ENCODE measurements around the gene KSR1.

Gene KSR1

GRCh38 chr17:27506348-27507218 is 50.3 kb downstream of the KSR1 start:
- in situ Hi-C loops (cut with MboI; ENCODE audit: low sequenced_read_pairs): no loop called here

DNA sequence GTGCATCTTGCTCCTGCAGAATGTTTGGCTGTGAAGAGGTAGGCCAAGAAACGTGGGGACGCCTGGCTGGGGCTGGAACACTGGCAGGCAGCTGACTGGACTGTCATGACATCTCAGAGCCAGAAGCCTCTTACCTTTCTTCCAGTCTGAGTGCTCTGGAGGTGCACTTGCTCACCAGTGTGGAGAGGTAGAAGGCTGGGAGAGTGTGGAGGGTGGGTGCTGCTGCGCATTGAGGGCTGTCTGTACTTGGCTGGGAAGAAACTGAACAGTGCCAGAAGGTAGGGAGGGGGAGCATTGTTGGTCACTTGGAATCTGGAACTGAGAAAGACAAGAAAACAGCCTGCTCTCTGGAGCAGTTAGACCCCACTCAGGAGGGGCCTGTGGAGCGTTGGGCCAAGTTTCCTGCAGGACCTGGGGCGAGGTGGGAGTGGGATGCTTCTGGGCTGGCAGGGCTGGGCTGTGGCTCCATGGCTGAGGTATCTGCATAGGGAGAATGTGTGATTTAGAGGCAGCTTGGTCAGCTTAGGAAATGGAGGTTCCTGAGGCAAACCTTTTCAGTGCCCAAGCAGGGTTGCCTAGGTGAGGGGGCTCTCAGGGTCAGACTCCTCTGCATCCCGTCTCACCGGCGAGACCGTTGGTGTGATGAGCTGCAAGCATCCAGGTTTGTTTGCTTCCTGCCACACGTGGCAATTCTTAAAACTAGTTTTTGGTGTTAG is 55.1 kb downstream of the KSR1 start:
- in situ Hi-C loops (cut with MboI; ENCODE audit: low sequenced_read_pairs): no loop called here

GRCh38 chr17:27512031-27512430 is 55.8 kb downstream of the KSR1 start:
- in situ Hi-C loops (cut with MboI; ENCODE audit: low sequenced_read_pairs): no loop called here

DNA sequence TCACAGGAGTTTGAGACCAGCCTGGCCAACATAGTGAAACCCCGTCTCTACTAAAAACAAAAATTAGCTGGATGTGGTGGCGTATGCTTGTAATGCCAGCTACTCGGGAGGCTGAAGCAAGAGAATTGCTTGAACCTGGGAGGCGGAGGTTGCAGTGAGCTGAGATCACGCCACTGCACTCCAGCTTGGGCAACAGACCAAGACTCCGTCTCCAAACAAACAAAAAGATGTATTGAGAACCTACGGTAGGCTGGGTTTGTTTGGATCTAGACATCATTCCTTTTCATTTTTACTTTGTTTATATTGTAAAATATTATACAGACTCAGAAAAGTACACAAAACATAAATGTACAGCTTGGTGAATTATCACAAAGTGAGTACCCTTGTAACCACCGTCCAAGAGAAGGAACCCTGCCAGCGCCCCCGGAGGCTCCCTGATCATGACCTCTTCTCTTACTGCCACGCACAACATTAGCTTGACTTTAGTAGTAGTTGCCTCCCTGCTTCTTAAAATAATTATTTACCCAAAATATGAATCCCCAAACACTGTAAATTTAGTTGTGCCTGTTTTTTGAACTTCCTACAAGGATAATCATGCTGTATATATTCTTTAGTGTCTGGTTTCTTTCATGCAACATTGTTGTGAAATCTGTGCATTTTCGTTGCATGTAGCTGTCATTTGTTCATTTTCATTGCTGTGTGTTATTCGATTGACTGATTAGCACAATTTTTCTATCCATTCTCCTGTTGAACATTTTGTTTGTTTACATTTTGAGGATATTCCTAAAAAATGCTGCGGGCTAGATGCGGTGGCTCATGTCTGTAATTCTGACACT is 56.5 kb downstream of the KSR1 start:
- in situ Hi-C loops (cut with MboI; ENCODE audit: low sequenced_read_pairs): no loop called here

DNA sequence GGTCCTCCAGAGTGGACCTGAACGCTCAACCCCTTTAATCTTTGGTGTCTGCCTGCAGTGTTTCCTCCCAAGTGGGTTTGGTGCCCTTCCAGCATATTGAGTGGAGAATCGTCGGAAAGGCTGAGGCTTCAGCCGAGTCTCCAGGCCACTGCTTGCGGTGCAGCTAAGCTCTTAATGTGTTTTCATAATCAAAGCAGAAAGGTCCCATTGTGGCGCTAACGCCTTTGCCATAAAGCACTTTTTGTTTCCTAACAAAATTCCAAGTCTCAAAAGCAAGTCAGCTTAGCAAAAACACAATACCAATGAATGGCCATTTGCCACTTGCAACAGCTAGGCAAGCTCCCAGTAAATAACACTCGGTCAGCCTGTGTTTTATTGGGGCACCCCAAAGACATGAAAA is 57.6 kb downstream of the KSR1 start:
- in situ Hi-C loops (cut with MboI; ENCODE audit: low sequenced_read_pairs): no loop called here

DNA sequence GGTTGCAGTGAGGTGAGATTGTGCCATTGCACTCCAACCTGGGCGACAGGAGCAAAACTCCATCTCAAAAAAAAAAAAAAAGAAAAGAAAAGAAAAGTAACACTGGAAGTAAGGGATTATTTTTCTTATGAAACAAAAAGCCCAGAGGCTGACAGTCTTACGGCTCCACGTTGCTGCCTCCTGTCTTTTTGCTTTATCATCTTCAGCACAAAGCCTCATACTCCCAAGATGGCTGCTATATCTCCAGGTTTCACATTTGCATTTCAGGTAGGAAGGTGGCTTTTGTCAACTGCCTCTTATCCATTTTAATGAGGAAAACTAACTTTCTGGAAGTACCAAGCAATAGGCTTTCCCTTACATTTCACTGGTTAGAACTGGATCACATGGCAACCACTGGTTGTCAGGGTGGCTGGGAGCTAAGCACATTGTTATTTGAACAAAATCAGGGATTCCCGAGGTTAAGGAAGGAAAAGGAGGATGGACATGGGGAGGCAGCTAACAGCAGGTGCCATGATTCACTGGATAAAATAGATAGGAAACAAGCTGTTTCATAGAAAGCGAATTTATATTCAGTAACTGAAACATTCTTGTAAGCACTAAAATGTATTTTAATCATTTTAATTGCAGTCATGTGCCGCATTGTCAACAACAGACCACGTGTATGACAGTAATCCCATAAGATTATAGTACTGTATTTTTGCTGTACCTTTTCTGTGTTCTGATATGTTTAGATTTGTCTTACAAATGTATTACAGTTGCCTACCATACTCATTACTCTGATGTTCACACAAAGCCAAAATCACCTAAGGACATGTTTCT is 58.6 kb downstream of the KSR1 start:
- in situ Hi-C loops (cut with MboI; ENCODE audit: low sequenced_read_pairs): no loop called here

DNA sequence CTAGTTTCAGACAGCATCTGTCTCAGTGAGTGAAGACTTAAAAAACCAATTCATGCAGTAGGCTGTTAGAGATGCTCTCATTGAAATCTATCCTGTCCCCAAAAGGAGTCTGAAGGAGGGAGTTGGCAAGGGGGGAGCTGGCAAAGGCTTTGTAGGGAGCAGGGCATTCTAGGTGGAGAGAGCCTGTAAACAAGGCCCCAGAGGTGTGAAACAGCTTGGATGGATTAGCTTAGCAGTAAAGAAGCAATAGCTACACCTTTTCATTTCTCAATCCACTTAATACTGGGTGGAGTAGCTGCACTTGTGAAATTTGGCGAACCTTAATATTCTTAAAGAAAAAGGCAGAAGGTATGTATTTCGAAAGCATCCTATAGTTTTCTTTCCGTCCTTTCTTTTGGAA is 61.8 kb downstream of the KSR1 start:
- in situ Hi-C loops (cut with MboI; ENCODE audit: low sequenced_read_pairs): no loop called here

DNA sequence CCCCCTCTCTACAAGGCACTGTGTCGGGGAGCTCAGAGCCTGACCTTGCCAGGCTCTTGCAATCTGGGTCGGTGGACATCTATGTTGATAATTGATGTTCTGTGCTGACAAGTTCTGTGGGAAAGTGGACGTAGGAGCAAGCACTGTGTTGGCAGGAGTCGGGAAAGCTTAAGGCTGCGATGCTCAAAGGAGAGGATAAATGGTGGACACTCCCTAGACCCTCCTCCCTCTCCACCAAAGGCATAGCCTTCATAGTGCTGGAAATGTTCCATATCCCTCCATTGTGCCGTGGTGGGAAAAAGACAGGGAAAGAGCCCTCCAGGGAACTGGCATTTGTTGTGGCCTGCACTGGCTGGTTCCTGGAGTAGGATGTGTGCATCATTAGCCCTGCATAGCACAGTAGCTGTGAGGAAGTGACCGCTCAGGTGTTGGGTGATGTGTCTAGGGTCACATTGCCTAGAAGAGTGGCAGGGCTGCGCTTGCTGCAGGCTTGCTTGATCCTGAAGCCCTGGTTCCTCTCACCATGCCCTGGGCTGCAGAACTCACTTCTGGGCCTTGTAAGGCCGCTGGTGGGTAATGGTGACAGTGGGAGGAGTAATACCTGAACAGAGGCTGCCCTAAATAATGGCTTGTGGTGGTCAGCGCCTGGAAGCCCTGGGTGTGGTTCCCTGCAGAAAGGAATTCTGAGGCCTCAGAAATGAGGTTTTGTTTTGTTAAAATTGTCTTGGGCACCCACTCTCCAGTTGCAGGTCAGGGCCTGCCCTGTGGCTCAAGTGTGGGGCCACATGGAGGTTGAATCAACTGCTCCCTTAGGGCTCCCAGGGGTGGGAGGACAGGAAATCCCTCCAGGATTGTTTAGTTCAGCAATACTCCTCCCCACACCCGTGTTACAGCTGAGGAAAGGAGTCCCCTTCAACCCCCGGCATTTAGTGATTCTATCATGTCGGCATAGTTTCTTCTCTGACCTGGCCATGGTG is 62.6 kb downstream of the KSR1 start:
- in situ Hi-C loops (cut with MboI; ENCODE audit: low sequenced_read_pairs): no loop called here

- in situ Hi-C loops (cut with MboI; ENCODE audit: low sequenced_read_pairs): no loop called here
Measured at GRCh38 chr17:27519550-27519949, 63.3 kb downstream of the KSR1 start.

GRCh38 chr17:27520491-27521185 is 64.4 kb downstream of the KSR1 start:
- in situ Hi-C loops (cut with MboI; ENCODE audit: low sequenced_read_pairs): no loop called here

DNA sequence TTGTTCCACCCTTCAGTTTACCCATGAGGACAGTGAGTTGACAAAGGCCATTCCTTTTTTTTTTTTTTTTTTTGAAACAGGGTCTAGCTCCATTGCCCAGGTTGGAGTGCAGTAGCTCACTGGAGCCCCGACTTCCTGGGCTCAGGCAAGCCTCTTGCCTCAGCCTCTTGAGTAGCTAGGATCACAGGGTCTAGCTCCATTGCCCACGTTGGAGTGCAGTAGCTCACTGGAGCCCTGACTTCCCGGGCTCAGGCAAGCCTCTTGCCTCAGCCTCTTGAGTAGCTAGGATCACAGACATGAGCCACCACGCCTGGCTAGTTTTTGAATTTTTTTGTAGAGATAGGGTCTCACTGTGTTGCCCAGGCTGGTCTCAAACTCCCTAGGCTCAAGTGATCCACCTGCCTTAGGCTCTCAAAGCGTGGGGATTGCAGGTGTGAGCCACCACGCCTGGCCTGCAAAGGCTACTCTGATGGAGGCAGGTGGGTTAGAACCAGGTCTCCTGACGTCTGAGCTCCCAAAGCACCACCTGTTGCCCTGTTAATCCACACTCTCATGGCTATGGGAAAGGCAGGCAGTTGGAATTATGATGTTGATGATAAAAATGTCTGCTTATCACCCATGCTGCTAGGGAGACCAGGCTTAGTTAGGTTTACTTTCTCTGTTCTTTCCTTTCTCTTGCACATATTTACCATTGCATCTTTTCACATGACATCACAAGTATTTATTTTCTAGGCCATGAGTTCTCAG is 65.2 kb downstream of the KSR1 start:
- in situ Hi-C loops (cut with MboI; ENCODE audit: low sequenced_read_pairs): no loop called here

DNA sequence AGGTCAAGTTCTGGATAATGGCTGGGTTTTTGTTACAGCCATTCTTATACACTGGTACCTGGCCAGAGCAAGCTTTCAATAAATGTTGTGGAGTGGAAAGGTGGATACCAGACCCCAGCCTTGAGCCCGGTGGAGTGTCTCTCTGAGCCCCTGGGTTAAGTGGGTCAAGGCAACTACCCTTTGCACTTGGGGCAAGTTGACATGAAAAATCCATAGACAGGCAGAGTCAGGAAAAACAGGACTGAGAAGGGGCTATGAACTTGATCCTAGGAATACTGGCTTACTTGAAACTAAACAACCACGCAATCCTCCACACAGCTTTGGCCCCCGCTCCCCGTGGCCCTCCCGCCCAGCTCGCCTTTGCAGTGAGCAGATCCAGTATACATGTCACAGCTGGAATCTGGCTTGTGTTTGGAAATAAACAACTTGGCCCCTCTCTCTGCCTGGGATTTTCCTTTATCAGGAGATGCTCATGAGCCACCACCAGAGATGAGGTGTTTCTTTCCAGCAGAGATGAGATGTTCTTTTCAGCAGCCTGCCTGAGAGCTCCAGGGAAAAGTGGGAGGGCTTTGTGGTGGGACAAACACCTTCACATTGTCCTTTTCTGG is 65.9 kb downstream of the KSR1 start:
- in situ Hi-C loops (cut with MboI; ENCODE audit: low sequenced_read_pairs): no loop called here

DNA sequence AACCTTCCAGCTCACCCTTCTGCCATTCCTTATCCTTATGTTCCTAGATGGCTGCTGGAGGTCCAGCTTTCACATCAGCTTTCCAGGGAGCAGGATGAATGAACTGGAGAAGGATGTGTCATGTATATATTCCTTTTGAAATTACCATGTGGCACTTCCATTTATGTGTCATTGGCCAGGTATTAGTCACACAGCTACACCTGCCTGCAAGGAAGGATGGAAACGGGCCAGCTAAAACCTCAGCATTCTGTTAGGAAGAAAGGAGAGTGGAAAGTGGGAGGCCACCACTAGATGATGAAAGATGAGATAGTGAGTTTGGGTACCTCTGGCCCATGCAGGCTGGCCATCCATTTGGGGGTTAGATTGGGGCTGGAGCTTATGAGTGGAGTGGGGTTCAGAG is 67.5 kb downstream of the KSR1 start:
- in situ Hi-C loops (cut with MboI; ENCODE audit: low sequenced_read_pairs): no loop called here

GRCh38 chr17:27524594-27524993 is 68.3 kb downstream of the KSR1 start:
- in situ Hi-C loops (cut with MboI; ENCODE audit: low sequenced_read_pairs): no loop called here

GRCh38 chr17:27525316-27525715 is 69.1 kb downstream of the KSR1 start:
- in situ Hi-C loops (cut with MboI; ENCODE audit: low sequenced_read_pairs): no loop called here

GRCh38 chr17:27525836-27526603 is 69.8 kb downstream of the KSR1 start:
- in situ Hi-C loops (cut with MboI; ENCODE audit: low sequenced_read_pairs): no loop called here

- in situ Hi-C loops (cut with MboI; ENCODE audit: low sequenced_read_pairs): no loop called here
Measured at GRCh38 chr17:27526604-27527002, 70.4 kb downstream of the KSR1 start.

Data from HL-60/S4 treated with retinoic acid at 250 ng/mL for 4 days and 3 days (cell line).